ENCODE data around the gene RHOH. TPM values are rescaled to one million over a fixed set of nuclear protein-coding genes. Genes with fewer than 3 reads are reported as not detected.

Gene RHOH
- total RNA-seq, 6 experiments from 2014 or later: not detected

- Mint-ChIP-seq H3K4me3 (no peak overlapping the region), H3K4me1 (ENCODE audit: low read depth) (peaks cover 8% of the 10 kb centered on the region), H3K27me3 (ENCODE audit: insufficient read depth) (peaks cover 22% of the 10 kb centered on the region; the same call in 1 of the 2 replicates), H3K27ac (no peak overlapping the region), H3K36me3 (ENCODE audit: low read depth) (no peaks in the 10 kb centered on the region), H3K9me3 (no peaks in the 10 kb centered on the region)
- no peak for TF ChIP-seq CTCF (IDR thresholded peaks at IDR 0.05)
- DNase-seq: no peak
These were observed 4.5 kb upstream of the RHOH start for GRCh38 chr4:40192114-40193015.

GRCh38 chr4:40193016-40193571 lies 3.7 kb upstream of the RHOH start:
- Mint-ChIP-seq H3K4me1 (ENCODE audit: low read depth) (peaks cover 8% of the 10 kb centered on the region), H3K36me3 (ENCODE audit: low read depth) (no peaks in the 10 kb centered on the region), H3K4me3 (no peak overlapping the region), H3K9me3 (no peaks in the 10 kb centered on the region), H3K27me3 (ENCODE audit: insufficient read depth) (peaks cover 23% of the 10 kb centered on the region; the same call in 1 of the 2 replicates), H3K27ac (no peak overlapping the region)
- DNase-seq: no peak
- no peak for TF ChIP-seq CTCF (IDR thresholded peaks at IDR 0.05)

- H3K27me3 Mint-ChIP-seq (ENCODE audit: insufficient read depth): peaks cover 25% of the 10 kb centered on the region; the same call in 1 of the 2 replicates
- H3K4me3 Mint-ChIP-seq: no peak overlapping the region
- DNase-seq: no peak
- H3K27ac Mint-ChIP-seq: no peak overlapping the region
- no peaks in the 10 kb centered on the region for H3K9me3 Mint-ChIP-seq
- no peak for TF ChIP-seq CTCF (IDR thresholded peaks at IDR 0.05)
- H3K36me3 Mint-ChIP-seq (ENCODE audit: low read depth): no peaks in the 10 kb centered on the region
- peaks cover 8% of the 10 kb centered on the region for H3K4me1 Mint-ChIP-seq (ENCODE audit: low read depth)
These were observed 3.3 kb upstream of the RHOH start for GRCh38 chr4:40193578-40193977.

- peaks cover 23% of the 10 kb centered on the region for H3K27me3 Mint-ChIP-seq (ENCODE audit: insufficient read depth)
- no peaks in the 10 kb centered on the region for H3K36me3 Mint-ChIP-seq (ENCODE audit: low read depth)
- H3K4me1 Mint-ChIP-seq (ENCODE audit: low read depth): peaks cover 8% of the 10 kb centered on the region
- DNase-seq: no peak
- H3K9me3 Mint-ChIP-seq: no peaks in the 10 kb centered on the region
- H3K27ac Mint-ChIP-seq: no peak overlapping the region
- H3K4me3 Mint-ChIP-seq: no peak overlapping the region; the same call in 1 of the 2 replicates
- no peak for TF ChIP-seq CTCF (IDR thresholded peaks at IDR 0.05)
These were observed 2.1 kb upstream of the RHOH start for GRCh38 chr4:40194602-40195161.

GRCh38 chr4:40195182-40196177 lies 1.4 kb upstream of the RHOH start:
- TF ChIP-seq CTCF (IDR thresholded peaks at IDR 0.05): no peak
- no peak overlapping the region; the same call in 1 of the 2 replicates for H3K4me3 Mint-ChIP-seq
- peaks cover 24% of the 10 kb centered on the region for H3K27me3 Mint-ChIP-seq (ENCODE audit: insufficient read depth)
- H3K4me1 Mint-ChIP-seq (ENCODE audit: low read depth): peaks cover 10% of the 10 kb centered on the region
- no peak overlapping the region for H3K27ac Mint-ChIP-seq
- no peaks in the 10 kb centered on the region for H3K36me3 Mint-ChIP-seq (ENCODE audit: low read depth)
- no peak for DNase-seq
- H3K9me3 Mint-ChIP-seq: no peaks in the 10 kb centered on the region
